DOHH2 (cell line): Measurements from ENCODE around the gene LBH.

Experiments used
- H3F3A ChIP-seq: fragments of 200-600 bp; sonication (generic), shearing (Covaris generic); 2 replicates; pipeline ENCODE4 v1.6.0; 2016; ENCODE audit warnings: antibody characterized with exemption, mild to moderate bottlenecking; ENCODE audit not compliant: control insufficient read depth, insufficient read depth
- H3K27ac ChIP-seq: fragments of 200-600 bp; sonication (generic); 2 replicates; pipeline ENCODE4 v1.5.1; 2014; ENCODE audit warnings: low read depth, mild to moderate bottlenecking, low read length, moderate library complexity
- H3K27me3 ChIP-seq: fragments of 200-600 bp; sonication (generic); 2 replicates; pipeline ENCODE4 v1.6.1; 2014; ENCODE audit warnings: mild to moderate bottlenecking, low read length, mixed read lengths; ENCODE audit not compliant: control insufficient read depth
- H3K36me3 ChIP-seq: fragments of 200-600 bp; sonication (generic); 2 replicates; pipeline ENCODE4 v1.6.1; 2014; ENCODE audit warnings: mild to moderate bottlenecking, low read length, moderate library complexity, mixed read lengths; ENCODE audit not compliant: control insufficient read depth
- H3K4me1 ChIP-seq: fragments of 200-600 bp; sonication (generic); 2 replicates; pipeline ENCODE4 v1.6.1; 2014; ENCODE audit warnings: mild to moderate bottlenecking, low read length, mixed read lengths; ENCODE audit not compliant: control insufficient read depth
- H3K4me2 ChIP-seq: fragments of 200-600 bp; sonication (generic); 2 replicates; pipeline ENCODE4 v1.6.0; 2014; ENCODE audit warnings: mild to moderate bottlenecking, low read length, moderate library complexity
- H3K4me3 ChIP-seq: fragments of 200-600 bp; sonication (generic); 2 replicates; pipeline ENCODE4 v1.5.1; 2014; ENCODE audit warnings: mild to moderate bottlenecking, low read length, mixed read lengths
- H3K79me2 ChIP-seq: fragments of 200-600 bp; sonication (generic); 2 replicates; pipeline ENCODE4 v1.6.1; 2014; ENCODE audit warnings: mild to moderate bottlenecking, low read length, mixed read lengths; ENCODE audit not compliant: control insufficient read depth
- H3K9me2 ChIP-seq: fragments of 200-600 bp; sonication (generic); replicated peaks from 2 replicates; pipeline ENCODE4 v1.6.1; 2014; ENCODE audit warnings: mild to moderate bottlenecking, low read length, mixed read lengths; ENCODE audit not compliant: control insufficient read depth
- H3K9me3 ChIP-seq: fragments of 200-600 bp; sonication (generic); 2 replicates; pipeline ENCODE4 v1.6.1; 2014; ENCODE audit warnings: antibody characterized with exemption, low read length, mixed read lengths; ENCODE audit not compliant: control insufficient read depth, insufficient read depth
- H4K20me1 ChIP-seq: fragments of 200-600 bp; sonication (generic); 2 replicates; pipeline ENCODE4 v1.6.0; 2014; ENCODE audit warnings: low read depth, mild to moderate bottlenecking, antibody characterized with exemption, low read length, moderate library complexity; ENCODE audit not compliant: control insufficient read depth, insufficient read depth
- CTCF ChIP-seq: fragments of 200-600 bp; sonication (generic); IDR thresholded peaks from one replicate; pipeline ENCODE4 v1.5.1; 2014; ENCODE audit warnings: antibody characterized with exemption, mild to moderate bottlenecking, low read depth, low read length; ENCODE audit not compliant: poor library complexity, severe bottlenecking
- EZH2phosphoT487 ChIP-seq: fragments of 200-600 bp; sonication (generic); IDR thresholded peaks from 2 replicates; pipeline ENCODE4 v1.6.1; 2017; ENCODE audit warnings: borderline replicate concordance, mild to moderate bottlenecking, antibody characterized with exemption, low read length, moderate library complexity, mixed read lengths

LBH gene

DNA sequence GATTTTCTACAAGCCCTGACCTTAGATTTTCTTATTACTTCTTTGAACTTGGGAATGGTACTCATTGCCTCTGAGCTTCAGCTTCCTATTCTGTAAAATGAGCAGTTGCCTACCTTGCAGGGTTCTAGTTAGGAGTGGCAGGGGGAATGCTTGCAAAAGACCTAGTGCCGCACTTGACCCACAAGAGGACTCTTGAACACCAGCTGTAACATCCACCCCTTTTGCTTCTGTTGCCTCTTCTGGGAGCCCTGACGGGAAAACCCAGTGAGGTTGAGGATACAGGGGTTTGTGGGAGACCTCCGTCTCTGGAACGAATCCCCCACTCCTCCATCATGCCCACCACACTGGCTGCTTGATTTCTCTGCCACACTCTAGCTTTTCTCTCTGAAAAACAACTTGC, 27.1 kb upstream of the LBH start:
- TF ChIP-seq EZH2phosphoT487 (no peak), CTCF (no peak)
- Histone ChIP-seq H3K4me1 (no peaks in the 10 kb centered on the region), H3K4me2 (no peak overlapping the region), H3K27ac (no peak overlapping the region), H3K27me3 (peaks cover 7% of the 10 kb centered on the region; the same call in 1 of the 2 replicates), H4K20me1 (no peaks in the 10 kb centered on the region), H3K36me3 (no peaks in the 10 kb centered on the region), H3K79me2 (no peaks in the 10 kb centered on the region), H3F3A (no peaks in the 10 kb centered on the region), H3K9me3 (no peaks in the 10 kb centered on the region), H3K4me3 (no peak overlapping the region), H3K9me2 (no peaks in the 10 kb centered on the region)

GRCh38 chr2:30205456-30205855, 25.9 kb upstream of the LBH start:
- Histone ChIP-seq H3K9me3 (no peaks in the 10 kb centered on the region), H3K4me3 (no peak overlapping the region), H3K79me2 (no peaks in the 10 kb centered on the region), H3F3A (no peaks in the 10 kb centered on the region), H3K4me1 (no peaks in the 10 kb centered on the region), H4K20me1 (no peaks in the 10 kb centered on the region), H3K9me2 (no peaks in the 10 kb centered on the region), H3K4me2 (no peak overlapping the region), H3K27ac (no peak overlapping the region), H3K27me3 (peaks cover 7% of the 10 kb centered on the region; the same call in 1 of the 2 replicates), H3K36me3 (no peaks in the 10 kb centered on the region)
- TF ChIP-seq CTCF, result no peak
- no peak for TF ChIP-seq EZH2phosphoT487

GRCh38 chr2:30206461-30207430, 24.6 kb upstream of the LBH start:
- Histone ChIP-seq H4K20me1 (no peaks in the 10 kb centered on the region), H3K4me2 (no peak overlapping the region), H3F3A (no peaks in the 10 kb centered on the region), H3K4me3 (no peak overlapping the region), H3K27ac (no peak overlapping the region), H3K27me3 (peaks cover 7% of the 10 kb centered on the region; the same call in 1 of the 2 replicates), H3K9me3 (no peaks in the 10 kb centered on the region), H3K9me2 (no peaks in the 10 kb centered on the region), H3K4me1 (no peaks in the 10 kb centered on the region), H3K36me3 (no peaks in the 10 kb centered on the region), H3K79me2 (no peaks in the 10 kb centered on the region)
- TF ChIP-seq EZH2phosphoT487 (no peak), CTCF (no peak)
